ENCODE data around the gene SLC12A2.

GRCh38 chr5:128193665-128194390 is 110.3 kb downstream of the SLC12A2 start:
- TF ChIP-seq CTCF (conservative IDR thresholded peaks at IDR 0.05 in 1 of 2, IDR thresholded peaks at IDR 0.05 in 1 of 2; ENCODE audit: extremely low read depth in 1 of 2, insufficient read depth in 1 of 2, low read depth in 1 of 2, low read length in 2 of 2) (no peak), EZH2 (IDR thresholded peaks at IDR 0.05; ENCODE audit: borderline replicate concordance, low read length) (no peak)

All from mammary epithelial cell (primary cell).